UCSD-AML1 (cell line): ENCODE results near the gene AK1.

Experiments
- DNase-seq: peaks from one replicate; lab custom pipeline; 2025; ENCODE audit not compliant: unreplicated experiment; lab: John Stamatoyannopoulos, UW

Gene AK1

GRCh38 chr9:127869310-127870152, 7.9 kb downstream of the AK1 start:
- peak; percentile 85 for DNase-seq

DNA sequence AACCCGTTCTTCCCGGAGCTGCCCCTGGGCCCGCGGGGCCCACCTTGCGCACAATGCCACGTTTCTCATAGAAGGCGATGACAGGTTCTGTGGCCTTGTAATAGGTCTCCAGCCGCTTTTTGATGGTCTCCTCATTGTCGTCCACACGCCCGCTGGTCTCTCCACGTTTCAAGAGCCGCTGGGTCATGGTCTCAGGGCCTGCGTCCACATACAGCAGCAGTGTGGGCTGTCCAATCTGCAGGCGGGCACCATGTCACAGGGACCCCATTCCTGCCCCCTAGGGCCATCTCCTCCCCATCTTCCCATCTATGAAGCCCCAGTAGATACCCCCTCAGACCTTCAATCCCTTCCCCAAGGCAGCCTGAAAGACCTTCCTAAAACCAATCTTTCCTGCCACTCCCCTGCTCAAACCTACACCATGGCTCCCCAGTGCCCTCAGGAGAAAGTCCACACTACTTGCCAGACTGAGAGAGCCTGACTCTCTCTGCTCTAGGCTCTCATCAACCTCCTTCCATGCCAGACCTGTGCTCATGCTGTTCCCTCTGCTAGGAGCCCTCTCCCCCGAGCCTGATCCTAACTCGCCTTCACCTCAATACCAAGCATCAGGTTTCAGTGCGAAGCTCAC, 9.1 kb downstream of the AK1 start:
- DNase-seq = no peak

DNA sequence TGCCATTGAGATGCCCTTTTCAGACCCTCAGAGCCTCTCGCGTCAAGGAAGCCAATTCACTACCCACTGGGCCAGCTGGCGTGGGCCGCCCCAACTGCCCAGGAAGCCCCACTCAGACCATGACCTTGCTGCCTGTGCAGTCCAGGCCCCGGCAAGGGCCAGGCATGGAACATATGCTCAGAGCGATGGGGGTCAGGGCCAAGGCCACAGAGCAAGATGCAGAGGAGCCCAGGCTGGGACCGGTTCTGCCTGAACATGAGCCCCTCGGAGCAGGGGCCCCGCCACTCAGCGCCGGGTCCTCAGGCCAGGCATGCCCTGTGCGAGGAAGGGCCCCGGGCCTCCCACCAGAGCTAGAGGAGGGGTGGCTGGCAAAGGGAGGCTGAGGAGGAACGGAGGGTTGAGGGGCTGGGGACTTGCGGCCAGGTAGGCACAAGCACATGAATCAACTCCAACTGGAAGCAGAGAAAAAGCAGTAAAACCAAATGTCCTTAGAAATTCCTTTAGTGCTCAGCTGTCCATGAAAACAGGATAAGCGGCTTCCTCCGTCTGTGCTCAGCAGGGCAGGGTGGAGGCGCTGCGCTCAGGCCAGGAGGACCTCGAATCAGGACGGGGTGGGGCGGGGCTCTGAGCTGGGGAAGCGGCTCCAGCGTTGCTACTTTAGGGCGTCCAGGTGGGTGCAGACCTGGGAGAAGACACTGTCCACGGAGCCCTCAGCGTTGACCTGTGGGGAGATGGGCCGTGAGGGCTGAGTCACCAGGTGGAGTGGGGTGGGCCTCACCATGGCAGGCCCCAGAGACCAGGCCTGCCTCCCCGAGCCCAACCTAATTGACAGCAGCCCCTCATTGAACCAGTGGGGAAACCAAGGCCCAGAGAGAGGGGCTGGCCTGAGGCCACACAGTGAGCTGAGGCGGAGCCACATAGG, 9.9 kb downstream of the AK1 start:
- DNase-seq = no peak

- DNase-seq = no peak
These were observed 10.9 kb downstream of the AK1 start for GRCh38 chr9:127866535-127866934.

GRCh38 chr9:127865645-127866464, 11.6 kb downstream of the AK1 start:
- no peak for DNase-seq

- no peak for DNase-seq
These were observed 14.3 kb downstream of the AK1 start for GRCh38 chr9:127863191-127863621.

DNA sequence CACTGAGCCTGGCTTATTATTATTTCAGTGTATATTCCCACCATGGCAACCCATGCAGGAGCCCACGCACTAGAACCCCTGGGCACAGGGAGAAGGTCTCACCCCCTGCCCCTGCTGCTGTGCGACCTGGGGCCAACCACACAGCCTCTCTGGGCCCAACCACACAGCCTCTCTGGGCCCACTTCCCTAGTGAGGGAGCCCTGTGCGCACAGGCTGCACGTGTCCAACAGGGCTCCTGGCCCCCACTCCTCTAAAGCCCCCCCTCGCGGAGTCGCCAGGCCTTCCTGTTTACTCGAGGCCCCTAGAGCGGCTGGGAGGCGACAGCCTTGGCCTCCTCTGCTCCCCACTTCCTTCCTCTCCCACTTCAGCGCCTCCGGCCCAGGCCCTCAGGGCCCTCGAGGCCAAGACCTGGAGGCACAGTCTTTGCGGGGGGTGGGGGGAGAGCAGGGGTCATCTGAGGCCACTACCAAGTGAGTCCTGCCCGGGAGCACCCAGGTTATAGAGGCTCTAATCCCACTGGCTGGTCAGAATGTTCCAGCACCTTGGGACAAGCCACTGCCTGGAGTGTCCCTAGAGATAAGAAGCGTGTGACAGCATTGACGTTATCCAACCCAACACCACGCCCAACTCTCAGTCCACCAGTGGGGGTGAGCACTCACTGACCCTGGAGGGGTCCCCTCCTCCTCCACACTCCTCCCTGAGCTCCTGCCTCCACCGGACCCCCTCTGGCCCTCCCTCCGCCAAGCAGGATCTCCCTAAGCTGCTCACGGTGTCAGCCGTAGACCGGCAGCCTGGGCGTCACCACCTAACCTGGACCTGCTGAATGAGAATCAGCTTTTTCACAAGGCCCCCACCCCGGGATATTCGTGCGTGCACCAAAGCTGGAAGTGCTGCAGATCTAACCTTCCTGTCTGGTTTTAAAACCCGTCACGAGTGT, 15.1 kb downstream of the AK1 start:
- peak; percentile 96 for DNase-seq

- no peak for DNase-seq
These were observed 16.7 kb downstream of the AK1 start for GRCh38 chr9:127860779-127861178.

DNA sequence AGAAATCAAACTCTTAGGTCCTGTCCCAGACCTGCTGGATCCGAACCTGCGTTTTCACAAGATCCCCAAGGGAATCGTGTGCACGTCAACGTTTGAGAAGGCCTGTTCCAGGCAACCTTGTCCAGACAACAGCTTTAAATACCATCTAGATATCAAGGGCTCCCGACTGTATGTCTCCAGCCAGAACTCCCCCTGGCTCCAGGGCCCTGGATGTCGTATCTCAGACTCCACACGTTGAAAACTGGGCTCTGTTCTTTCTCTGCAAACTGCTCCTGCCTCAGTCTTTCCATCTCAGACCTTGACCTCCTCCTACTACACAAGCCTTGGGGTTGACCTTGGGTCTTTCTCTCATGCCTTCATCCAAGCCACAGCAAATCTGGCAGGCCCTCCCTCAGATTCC, 17.2 kb downstream of the AK1 start:
- DNase-seq = no peak

- DNase-seq = peak; percentile 46
These were observed 19.4 kb downstream of the AK1 start for GRCh38 chr9:127858041-127858512.

GRCh38 chr9:127857278-127857677, 20.2 kb downstream of the AK1 start:
- no peak for DNase-seq

- no peak for DNase-seq
These were observed 20.8 kb downstream of the AK1 start for GRCh38 chr9:127856729-127857116.

DNA sequence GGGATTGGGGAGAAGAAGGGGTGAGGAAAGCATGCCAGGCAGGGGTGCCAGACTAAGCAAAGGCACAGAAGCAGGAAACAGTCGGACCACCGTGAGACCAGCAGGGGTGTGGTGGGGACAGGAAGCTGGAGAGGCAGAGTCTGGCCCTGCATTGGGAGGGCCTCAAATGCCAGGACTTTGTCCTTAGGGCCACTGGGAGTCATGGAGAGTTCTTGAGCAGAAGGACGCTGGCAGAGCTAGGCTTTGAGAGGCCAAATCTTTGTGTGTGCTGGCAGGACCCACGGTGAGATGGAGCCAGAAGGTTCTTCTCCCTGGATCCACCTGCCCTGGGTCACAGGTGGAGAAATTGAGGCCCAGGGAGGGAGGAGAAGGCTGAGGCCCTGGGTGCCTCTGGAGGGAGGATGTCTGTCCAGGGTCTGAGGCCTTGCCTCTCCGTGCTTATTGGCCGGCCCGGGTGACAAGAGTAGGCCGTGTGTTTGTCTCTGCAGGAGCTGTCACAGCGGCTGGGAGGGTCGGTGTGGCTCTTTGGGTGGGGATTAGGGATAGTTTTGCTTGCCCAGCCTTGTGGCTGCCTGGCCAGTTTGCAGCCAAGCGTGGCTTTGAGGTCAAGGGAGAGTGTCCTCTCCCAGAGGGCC, 21.3 kb downstream of the AK1 start:
- no peak for DNase-seq

DNA sequence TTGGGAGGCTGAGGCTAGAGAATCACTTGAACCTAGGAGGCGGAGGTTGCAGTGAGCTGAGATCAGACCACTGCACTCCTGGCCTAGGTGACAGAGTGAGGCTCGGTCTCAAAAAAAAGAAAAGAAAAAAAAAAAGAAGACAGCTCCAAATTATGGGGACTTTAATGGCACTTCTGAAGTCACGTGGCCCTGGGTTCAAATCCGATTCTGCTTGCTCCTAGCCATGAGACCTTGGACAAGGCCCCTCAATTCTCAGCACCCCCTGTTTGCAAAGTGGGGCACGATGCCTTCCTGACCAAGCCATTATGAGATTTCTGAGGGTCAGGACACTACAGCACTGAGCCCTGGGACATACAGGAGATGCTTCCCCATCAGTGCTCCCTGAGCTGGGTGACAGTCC, 22.0 kb downstream of the AK1 start:
- no peak for DNase-seq

DNA sequence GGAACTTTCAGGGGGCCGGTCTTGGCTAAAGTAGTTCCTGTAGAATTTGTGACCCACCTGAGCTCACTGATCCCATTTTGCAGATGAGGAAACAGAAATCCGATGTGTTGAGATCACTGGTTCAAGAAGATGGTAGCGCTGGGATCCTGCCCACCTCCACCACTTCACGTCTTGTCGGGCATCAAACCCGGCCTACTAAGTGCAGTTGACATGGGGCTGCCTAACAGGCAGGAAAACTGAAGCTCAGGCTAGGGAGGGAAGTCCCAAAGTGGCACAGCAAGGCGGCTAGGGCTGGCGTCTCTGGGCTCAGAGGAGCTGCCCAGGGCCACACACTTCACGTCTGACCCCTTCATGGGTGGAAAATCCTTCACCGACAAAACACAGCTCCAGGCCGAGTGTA, 22.5 kb downstream of the AK1 start:
- DNase-seq = no peak

GRCh38 chr9:127854184-127854806, 23.2 kb downstream of the AK1 start, which contains the start of gene ENG:
Gene ENG, minus strand, starts transcription at chr9:127854658. Its CDS starts 303 bp downstream, at chr9:127854355.
- DNase-seq = peak; percentile 74

DNA sequence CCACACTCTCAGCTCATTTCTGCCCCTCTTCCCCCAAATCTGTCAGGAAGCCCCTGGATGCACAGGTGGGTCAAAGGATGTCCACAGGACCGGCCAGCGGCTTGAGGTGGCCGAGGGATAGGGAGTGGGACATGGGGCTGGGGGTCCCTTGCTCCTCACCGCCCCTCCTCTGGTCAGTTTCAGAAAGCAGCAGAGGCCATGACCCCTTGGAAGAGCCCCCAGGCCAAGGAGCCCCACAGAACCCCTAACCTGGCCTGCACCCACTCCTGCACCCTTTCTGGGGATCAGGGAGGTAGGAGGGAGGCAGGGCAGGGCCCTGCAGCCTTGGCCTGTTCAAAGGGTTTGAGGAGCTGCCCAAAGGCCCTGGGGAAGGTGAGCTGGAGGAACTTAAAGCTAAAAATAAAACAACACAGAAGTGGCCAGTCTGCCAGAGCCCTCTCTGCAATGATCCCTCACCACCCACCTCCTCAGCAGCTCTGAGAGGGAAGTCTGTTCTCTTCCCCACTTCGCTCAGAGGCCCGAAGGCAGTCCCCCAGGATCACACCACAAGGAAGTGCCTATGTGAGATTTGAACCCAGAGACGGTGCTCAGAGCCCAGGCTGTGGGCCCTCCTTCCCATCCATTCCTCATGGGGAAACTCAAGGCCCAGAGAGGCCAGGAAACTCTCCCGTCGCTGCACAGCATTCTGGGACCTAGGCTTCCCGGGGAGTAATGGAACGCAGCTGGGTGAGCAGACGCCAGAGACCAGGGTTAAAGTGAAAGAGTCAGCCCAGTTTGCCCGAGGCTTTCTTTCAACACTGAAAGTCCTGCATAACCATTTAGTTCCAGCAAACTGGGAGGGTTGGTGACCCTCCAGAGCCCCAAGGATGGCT, 23.9 kb downstream of the AK1 start:
- no peak for DNase-seq
